ENCODE measurements around the gene KCNQ1. TPM values are rescaled to one million over a fixed set of nuclear protein-coding genes. Genes with fewer than 3 reads are reported as not detected.
"Not testable (repeated sequence)": the region's sequence is repeated elsewhere in the genome, so short reads cannot be mapped to it uniquely, and the experiment has no call there.

Gene KCNQ1
- total RNA-seq, 1 donor from 2014 or later: 2.7 TPM

GRCh38 chr11:2477936-2478335 is 33.1 kb downstream of the KCNQ1 start:
- no peaks in the 10 kb centered on the region for H3K9me3 ChIP-seq
- H3K27me3 ChIP-seq: no peaks in the 10 kb centered on the region
- H3K27ac ChIP-seq: no peak overlapping the region
- H3K4me1 ChIP-seq: no peaks in the 10 kb centered on the region
- no peak for DNase-seq (ENCODE audit: extremely low spot score in 2 of 2)
- H3K36me3 ChIP-seq: no peaks in the 10 kb centered on the region
- TF ChIP-seq CTCF (IDR thresholded peaks at IDR 0.05) (no peak), POLR2A (IDR thresholded peaks at IDR 0.05) (no peak), POLR2AphosphoS5 (IDR thresholded peaks at IDR 0.05; ENCODE audit: insufficient read depth in 1 of 2, low read depth in 1 of 2) (no peak)
- intact Hi-C loops (cut with DNase I): no loop called here
- H3K4me3 ChIP-seq: no peak overlapping the region

DNA sequence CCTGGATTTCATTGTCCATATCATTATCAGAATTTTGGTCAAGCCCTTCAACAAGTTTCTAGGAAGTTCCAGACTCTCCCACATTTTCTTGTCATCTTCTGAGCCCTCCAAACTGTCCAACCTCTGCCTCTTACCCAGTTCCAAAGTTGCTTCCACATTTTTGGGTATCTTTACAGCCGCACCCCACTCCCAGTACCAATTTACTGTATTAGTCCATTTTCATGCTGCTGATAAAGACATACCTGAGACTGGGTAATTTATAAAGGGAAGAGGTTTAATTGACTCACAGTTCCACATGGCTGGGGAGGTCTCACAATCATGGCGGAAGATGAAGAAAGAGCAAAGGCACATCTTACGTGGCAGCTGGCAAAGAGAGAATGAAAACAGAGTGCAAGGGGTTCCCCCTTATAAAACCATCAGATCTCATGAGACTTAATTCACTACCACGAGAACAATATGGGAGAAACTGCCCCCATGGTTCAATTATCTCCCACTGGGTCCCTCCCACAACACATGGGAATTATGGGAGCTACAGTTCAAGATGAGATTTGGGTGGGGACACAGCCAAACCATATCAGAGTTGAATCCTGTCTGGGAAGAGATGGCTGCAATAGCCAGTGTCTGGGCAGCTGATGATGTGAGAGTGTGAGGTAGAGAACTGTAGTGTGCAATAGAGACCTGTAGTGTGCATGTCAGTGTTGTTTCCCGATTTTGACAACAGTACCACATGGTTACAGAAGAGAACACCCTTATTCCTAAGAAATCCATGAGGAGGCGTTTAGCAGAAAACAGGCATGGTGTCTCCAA is 35.5 kb downstream of the KCNQ1 start:
- intact Hi-C loops (cut with DNase I); H3K4me1 ChIP-seq; H3K4me3 ChIP-seq; H3K27me3 ChIP-seq; H3K9me3 ChIP-seq; H3K36me3 ChIP-seq; H3K27ac ChIP-seq; DNase-seq (ENCODE audit: extremely low spot score in 2 of 2): not testable (repeated sequence)

GRCh38 chr11:2480874-2481220 is 36.0 kb downstream of the KCNQ1 start:
- Histone ChIP-seq H3K4me1 (no peaks in the 10 kb centered on the region), H3K27ac (no peak overlapping the region), H3K27me3 (no peaks in the 10 kb centered on the region), H3K4me3 (no peak overlapping the region), H3K9me3 (no peaks in the 10 kb centered on the region), H3K36me3 (no peaks in the 10 kb centered on the region)
- TF ChIP-seq POLR2AphosphoS5 (IDR thresholded peaks at IDR 0.05; ENCODE audit: insufficient read depth in 1 of 2, low read depth in 1 of 2): no peak
- no peak for TF ChIP-seq CTCF (IDR thresholded peaks at IDR 0.05)
- TF ChIP-seq POLR2A (IDR thresholded peaks at IDR 0.05): no peak
- DNase-seq (ENCODE audit: extremely low spot score in 2 of 2): peak in 1 of 2 donors; percentile 42
- intact Hi-C loops (cut with DNase I): no loop called here

GRCh38 chr11:2481253-2481652 is 36.4 kb downstream of the KCNQ1 start:
- H3K9me3 ChIP-seq: no peaks in the 10 kb centered on the region
- H3K36me3 ChIP-seq: no peaks in the 10 kb centered on the region
- TF ChIP-seq POLR2A (IDR thresholded peaks at IDR 0.05): no peak
- TF ChIP-seq CTCF (IDR thresholded peaks at IDR 0.05): no peak
- H3K4me1 ChIP-seq: no peaks in the 10 kb centered on the region
- no peak overlapping the region for H3K4me3 ChIP-seq
- H3K27ac ChIP-seq: no peak overlapping the region
- DNase-seq (ENCODE audit: extremely low spot score in 2 of 2): peak in 1 of 2 donors; percentile 79
- H3K27me3 ChIP-seq: no peaks in the 10 kb centered on the region
- intact Hi-C loops (cut with DNase I): no loop called here

DNA sequence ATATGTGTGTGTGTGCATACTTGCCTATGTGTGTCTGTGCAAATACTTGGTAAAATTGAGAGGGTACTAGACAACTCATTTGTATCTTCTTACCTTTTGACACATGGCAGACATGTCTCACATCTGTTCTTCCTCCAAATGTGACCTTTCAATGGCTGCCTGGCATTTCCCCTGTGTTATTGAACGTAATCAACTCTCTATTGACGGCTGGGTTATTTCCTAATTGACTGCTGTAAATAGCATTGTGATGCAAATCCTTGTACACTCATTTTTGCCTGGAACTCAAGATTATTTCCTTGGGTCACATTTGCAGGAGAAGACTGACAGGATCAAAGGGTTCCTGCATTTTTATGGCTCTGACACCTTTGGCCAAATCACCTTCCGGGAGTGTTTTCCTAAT is 37.4 kb downstream of the KCNQ1 start:
- H3K27ac ChIP-seq: no peak overlapping the region

More for the DNA sequence above, 37.4 kb downstream of the KCNQ1 start:
- TF ChIP-seq CTCF (IDR thresholded peaks at IDR 0.05) (no peak), POLR2A (IDR thresholded peaks at IDR 0.05) (no peak), POLR2AphosphoS5 (IDR thresholded peaks at IDR 0.05; ENCODE audit: insufficient read depth in 1 of 2, low read depth in 1 of 2) (no peak)
- no peaks in the 10 kb centered on the region for H3K27me3 ChIP-seq
- intact Hi-C loops (cut with DNase I): no loop called here
- no peak overlapping the region for H3K4me3 ChIP-seq
- DNase-seq (ENCODE audit: extremely low spot score in 2 of 2): peak in 1 of 2 donors; percentile 27
- H3K36me3 ChIP-seq: no peaks in the 10 kb centered on the region
- no peaks in the 10 kb centered on the region for H3K4me1 ChIP-seq
- no peaks in the 10 kb centered on the region for H3K9me3 ChIP-seq
